GM06990 (cell line): ENCODE measurements around the gene TEX30.

Source experiments
- DNase-seq: peaks from one replicate; pipeline ENCODE4 v3.0.0-alpha.2; 2011; ENCODE audit not compliant: insufficient read length; ENCODE audit errors: extremely low read depth
- H3K27me3 ChIP-seq: replicated peaks from 2 replicates; pipeline ENCODE4 v1.6.0; 2011; ENCODE audit warnings: low read length; ENCODE audit not compliant: control insufficient read depth, insufficient read depth
- H3K36me3 ChIP-seq: 2 replicates; pipeline ENCODE4 v1.5.1; 2011; ENCODE audit warnings: low read length; ENCODE audit not compliant: control insufficient read depth, insufficient read depth
- H3K4me3 ChIP-seq: replicated peaks from 2 replicates; pipeline ENCODE4 v1.5.1; 2011; ENCODE audit warnings: low read depth, mild to moderate bottlenecking, control low read depth, low read length
- TF ChIP-seq, protein P1 (sequence below): IDR thresholded peaks from 2 replicates; pipeline ENCODE4 v1.5.1; 2011; ENCODE audit warnings: low read length, control low read depth, mild to moderate bottlenecking, inconsistent platforms; ENCODE audit not compliant: insufficient read depth, poor library complexity, severe bottlenecking

TEX30 gene

DNA sequence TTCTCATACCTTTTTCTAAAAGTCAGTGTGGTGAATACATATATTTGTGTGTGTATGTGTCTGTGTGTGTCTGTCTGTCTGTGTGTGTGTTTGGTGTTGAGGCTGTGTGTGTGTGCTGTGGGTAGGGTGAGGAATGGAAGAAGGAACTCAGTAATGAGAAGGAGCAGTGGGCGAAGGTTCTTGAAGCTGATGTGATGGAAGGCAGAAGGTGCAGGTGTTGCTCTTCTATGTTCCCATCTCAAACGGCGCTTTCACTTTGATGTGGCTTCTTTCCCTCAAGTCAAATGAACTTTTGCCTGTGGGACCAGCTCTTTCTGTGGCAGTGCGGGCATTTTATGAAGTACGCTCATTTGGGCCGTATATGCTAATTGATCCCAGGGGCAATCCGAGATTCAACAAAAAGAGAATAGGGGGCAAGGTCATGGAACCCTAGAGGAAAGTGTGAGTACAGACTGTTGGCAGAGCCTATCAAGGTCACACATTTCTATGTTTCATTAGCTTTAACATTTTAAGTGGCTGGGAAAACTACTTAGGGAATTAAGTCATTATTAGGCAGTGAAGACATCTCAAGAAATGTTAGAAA is 40.5 kb upstream of the TEX30 start:
- Histone ChIP-seq H3K27me3 (no peaks in the 10 kb centered on the region), H3K4me3 (no peak overlapping the region), H3K36me3 (no peaks in the 10 kb centered on the region)
- TF ChIP-seq, protein P1, sequence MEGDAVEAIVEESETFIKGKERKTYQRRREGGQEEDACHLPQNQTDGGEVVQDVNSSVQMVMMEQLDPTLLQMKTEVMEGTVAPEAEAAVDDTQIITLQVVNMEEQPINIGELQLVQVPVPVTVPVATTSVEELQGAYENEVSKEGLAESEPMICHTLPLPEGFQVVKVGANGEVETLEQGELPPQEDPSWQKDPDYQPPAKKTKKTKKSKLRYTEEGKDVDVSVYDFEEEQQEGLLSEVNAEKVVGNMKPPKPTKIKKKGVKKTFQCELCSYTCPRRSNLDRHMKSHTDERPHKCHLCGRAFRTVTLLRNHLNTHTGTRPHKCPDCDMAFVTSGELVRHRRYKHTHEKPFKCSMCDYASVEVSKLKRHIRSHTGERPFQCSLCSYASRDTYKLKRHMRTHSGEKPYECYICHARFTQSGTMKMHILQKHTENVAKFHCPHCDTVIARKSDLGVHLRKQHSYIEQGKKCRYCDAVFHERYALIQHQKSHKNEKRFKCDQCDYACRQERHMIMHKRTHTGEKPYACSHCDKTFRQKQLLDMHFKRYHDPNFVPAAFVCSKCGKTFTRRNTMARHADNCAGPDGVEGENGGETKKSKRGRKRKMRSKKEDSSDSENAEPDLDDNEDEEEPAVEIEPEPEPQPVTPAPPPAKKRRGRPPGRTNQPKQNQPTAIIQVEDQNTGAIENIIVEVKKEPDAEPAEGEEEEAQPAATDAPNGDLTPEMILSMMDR = no peak
- no peak for DNase-seq

DNA sequence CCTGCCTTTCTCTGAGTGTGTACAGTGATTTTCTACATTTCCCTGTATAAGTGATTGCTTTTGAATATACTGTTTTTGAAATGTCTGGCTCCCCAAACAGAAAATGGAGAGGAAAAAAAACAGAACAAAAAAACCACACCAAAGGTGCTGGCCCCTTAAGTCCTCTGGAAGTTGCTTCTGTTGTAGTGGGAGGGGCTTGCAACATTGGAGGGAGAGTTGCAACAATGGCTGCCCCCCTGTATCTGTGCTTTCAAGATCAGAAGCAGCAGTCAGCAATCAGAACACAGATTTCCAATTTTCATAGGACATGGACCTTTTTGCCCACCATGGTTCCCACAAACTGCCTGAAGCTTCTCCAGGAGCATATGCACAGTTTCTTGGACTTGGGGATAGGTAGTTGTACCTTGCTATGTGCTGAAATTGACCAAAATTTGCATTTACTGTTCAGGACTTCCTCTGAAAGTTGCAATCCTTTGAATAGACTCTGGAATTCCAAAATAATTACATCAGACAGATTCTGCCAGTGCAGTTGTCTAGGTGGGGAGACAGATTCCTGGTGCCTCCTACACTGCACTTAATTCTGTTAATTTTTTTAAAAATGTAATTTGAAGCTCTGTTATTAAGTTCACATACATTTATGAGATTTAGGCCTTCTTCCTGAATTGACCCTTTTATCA is 39.2 kb upstream of the TEX30 start:
- no peaks in the 10 kb centered on the region for H3K27me3 ChIP-seq
- no peak for DNase-seq
- TF ChIP-seq, protein P1 = no peak
- H3K36me3 ChIP-seq = no peaks in the 10 kb centered on the region
- no peak overlapping the region for H3K4me3 ChIP-seq

DNA sequence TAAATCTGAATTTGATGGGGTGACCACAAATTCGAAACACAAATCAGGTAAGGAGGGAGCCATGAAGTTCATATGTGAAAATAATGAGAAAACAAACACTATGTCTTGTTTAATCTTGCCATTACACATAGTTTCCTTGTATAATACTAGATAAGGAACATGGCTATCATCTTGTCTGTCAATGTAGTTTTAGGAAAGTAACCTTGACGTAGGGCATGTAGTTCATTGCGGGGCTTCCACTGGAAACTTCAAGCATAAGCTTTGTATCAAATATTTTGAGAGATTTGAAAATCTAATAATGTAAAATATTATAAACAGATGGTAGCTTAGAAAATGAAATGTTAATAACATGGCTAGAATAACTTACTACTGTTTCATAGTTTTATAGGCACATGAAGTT is 34.1 kb upstream of the TEX30 start:
- Histone ChIP-seq H3K36me3 (no peaks in the 10 kb centered on the region), H3K27me3 (no peaks in the 10 kb centered on the region), H3K4me3 (no peak overlapping the region)
- DNase-seq = no peak
- TF ChIP-seq, protein P1 = no peak

DNA sequence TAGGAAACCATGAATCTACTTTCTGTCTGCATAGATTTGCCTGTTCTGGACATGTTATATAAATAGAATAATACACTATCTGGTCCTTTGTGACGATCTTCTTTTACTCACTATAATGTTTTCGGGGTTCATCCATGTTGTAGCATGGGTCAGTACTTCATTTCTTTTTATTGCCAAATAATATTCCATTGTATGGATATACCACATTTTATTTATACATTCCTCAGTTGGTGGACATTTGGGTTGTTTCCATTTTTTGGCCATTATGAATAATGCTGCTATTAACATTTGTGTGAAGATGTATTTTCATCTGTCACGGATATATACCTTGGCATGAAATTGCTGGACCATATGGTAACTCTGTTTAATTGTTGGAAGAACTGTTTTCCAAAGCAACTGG is 32.1 kb upstream of the TEX30 start:
- Histone ChIP-seq H3K4me3 (no peak overlapping the region), H3K36me3 (no peaks in the 10 kb centered on the region), H3K27me3 (no peaks in the 10 kb centered on the region)
- DNase-seq = no peak
- TF ChIP-seq, protein P1 = no peak

DNA sequence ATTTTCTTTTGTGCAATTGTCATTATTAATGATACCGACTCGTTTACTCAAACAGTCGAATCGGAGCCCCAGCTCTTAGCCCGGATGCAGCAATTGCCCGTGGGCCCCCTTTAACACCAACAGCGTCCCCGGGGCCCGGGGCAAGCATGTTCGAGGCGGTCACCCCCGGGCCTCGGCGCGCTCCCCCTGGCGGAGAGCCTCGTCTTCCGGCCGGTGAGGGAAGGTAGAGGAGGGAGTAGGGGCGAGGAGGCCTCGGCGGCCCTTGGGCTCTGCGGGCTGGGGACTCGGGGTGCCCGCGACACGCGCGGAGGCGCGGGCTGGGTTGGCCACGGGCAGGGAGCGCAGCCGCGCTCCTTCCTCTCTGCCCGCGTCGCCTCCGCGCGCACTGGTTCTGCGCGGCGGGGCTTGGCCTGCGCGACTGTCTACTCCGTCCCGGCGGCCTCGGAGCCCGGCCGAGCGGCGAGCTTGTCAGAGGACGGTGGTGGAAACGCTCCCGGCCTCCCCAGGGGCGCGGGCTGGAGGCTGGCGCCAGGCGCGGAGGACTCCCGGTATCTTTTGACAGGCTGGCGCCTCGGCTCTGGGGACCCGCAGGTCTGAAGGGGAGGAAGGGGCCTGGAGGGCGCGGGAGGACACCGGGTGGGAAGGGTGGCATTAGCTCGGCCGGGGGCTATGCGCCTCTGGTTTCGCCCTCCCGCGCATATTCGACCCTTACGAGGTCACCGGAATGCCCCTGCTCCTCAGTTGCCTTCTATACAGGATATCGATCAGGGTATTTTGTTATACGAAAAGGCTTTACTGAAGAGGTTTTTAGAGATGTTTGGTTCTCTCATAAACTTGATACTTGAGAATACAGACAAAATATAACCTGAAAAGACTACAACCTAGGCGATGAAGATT is 26.8 kb upstream of the TEX30 start:
- Histone ChIP-seq H3K36me3 (no peaks in the 10 kb centered on the region), H3K4me3 (peak overlapping the region; percentile 89), H3K27me3 (no peaks in the 10 kb centered on the region)
- TF ChIP-seq, protein P1 = peak; percentile 86
- peak; percentile 89 for DNase-seq
